H1 (cell line): ENCODE results near the gene CXCL11. TPM values are rescaled to one million over a fixed set of nuclear protein-coding genes. Genes with fewer than 3 reads are reported as not detected.

Source experiments
- CTCF ChIA-PET: fragments of 300-600 bp; sonication (Branson Sonifier 250); formaldehyde crosslinking; loops from one replicate; lab custom pipeline; 2021; ENCODE audit not compliant: partially characterized antibody; lab: Charles Lee
- POLR2A ChIA-PET: fragments of 300-600 bp; sonication (Branson Sonifier 250); formaldehyde crosslinking; loops from one replicate; lab custom pipeline; 2021; ENCODE audit warnings: inconsistent platforms; ENCODE audit not compliant: partially characterized antibody; lab: Charles Lee
- DNase-seq, 2 experiments: peaks; one replicate each; pipeline versions ENCODE4 v3.0.0 to v3.0.0-alpha.2; 2010 to 2022; ENCODE audit warnings: low spot score in 2 of 2, low read depth in 1 of 2, mixed read lengths in 1 of 2
- FAIRE-seq: peaks from 2 replicates; lab custom pipeline; 2011; peaks lifted over from hg19 to GRCh38; lab: Jason Lieb, UNC
- H2AFZ ChIP-seq: 2 replicates; pipeline ENCODE4 v1.8.1; 2012; ENCODE audit warnings: low read length, inconsistent platforms
- H2AK5ac ChIP-seq: 2 replicates; pipeline ENCODE4 v1.6.1; 2013; ENCODE audit warnings: low read depth, low read length
- H2BK120ac ChIP-seq: replicated peaks from 2 replicates; pipeline ENCODE3; 2013; ENCODE audit warnings: low read depth, low read length, inconsistent platforms
- H2BK12ac ChIP-seq: 2 replicates; pipeline ENCODE4 v1.6.1; 2013; ENCODE audit warnings: low read depth, low read length
- H2BK15ac ChIP-seq: 2 replicates; pipeline ENCODE4 v1.6.1; 2013; ENCODE audit warnings: low read length
- H2BK20ac ChIP-seq: 2 replicates; pipeline ENCODE4 v1.6.1; 2013; ENCODE audit warnings: low read length
- H2BK5ac ChIP-seq: 2 replicates; pipeline ENCODE4 v1.6.1; 2013; ENCODE audit warnings: low read depth, low read length
- H3K14ac ChIP-seq: 2 replicates; pipeline ENCODE4 v1.6.1; 2013; ENCODE audit warnings: inconsistent platforms; ENCODE audit not compliant: insufficient read length
- H3K18ac ChIP-seq: 2 replicates; pipeline ENCODE4 v1.6.1; 2013; ENCODE audit warnings: low read length; ENCODE audit errors: extremely low read depth
- H3K23ac ChIP-seq: 2 replicates; pipeline ENCODE4 v1.6.1; 2013; ENCODE audit warnings: inconsistent platforms; ENCODE audit not compliant: insufficient read length
- H3K23me2 ChIP-seq: 2 replicates; pipeline ENCODE4 v1.6.1; 2013; ENCODE audit warnings: low read depth, low read length
- H3K27ac ChIP-seq: 2 replicates; pipeline ENCODE4 v1.6.1; 2011; ENCODE audit warnings: low read depth, low read length, inconsistent platforms
- H3K27me3 ChIP-seq, 4 experiments: replicated peaks in 1 of 4; 1 replicate in 1 of 4; 2 replicates in 3 of 4; pipeline versions ENCODE4 v1.6.1 to v1.8.1; 2011 to 2013; ENCODE audit warnings: low read length in 3 of 4, mild to moderate bottlenecking in 3 of 4, inconsistent platforms in 2 of 4, mixed read lengths in 2 of 4, moderate library complexity in 1 of 4; ENCODE audit not compliant: control insufficient read depth in 3 of 4, insufficient read depth in 3 of 4; ENCODE audit errors: extremely low read depth in 1 of 4
- H3K36me3 ChIP-seq, 4 experiments: 2 replicates each; pipeline versions ENCODE4 v1.6.1 to v1.8.1; 2011 to 2013; ENCODE audit warnings: mild to moderate bottlenecking in 4 of 4, low read length in 3 of 4, moderate library complexity in 2 of 4, control low read depth in 1 of 4, inconsistent platforms in 1 of 4; ENCODE audit not compliant: insufficient read depth in 4 of 4, control insufficient read depth in 2 of 4
- H3K4ac ChIP-seq: replicated peaks from 2 replicates; pipeline ENCODE3; 2013; ENCODE audit warnings: low read length, low read depth, mixed read lengths, inconsistent platforms; ENCODE audit not compliant: insufficient read length
- H3K4me1 ChIP-seq, 4 experiments: replicated peaks in 1 of 4; 1 replicate in 1 of 4; 2 replicates in 3 of 4; pipeline versions ENCODE4 v1.6.1 to v1.8.1; 2011 to 2013; ENCODE audit warnings: low read length in 3 of 4, inconsistent platforms in 2 of 4, mixed read lengths in 1 of 4; ENCODE audit not compliant: insufficient read depth in 4 of 4, control insufficient read depth in 3 of 4
- H3K4me2 ChIP-seq, 2 experiments: 2 replicates each; pipeline versions ENCODE4 v1.6.1 to v1.8.1; 2011 to 2013; ENCODE audit warnings: low read depth in 2 of 2, low read length in 2 of 2, control low read depth in 1 of 2, inconsistent platforms in 1 of 2, mild to moderate bottlenecking in 1 of 2; ENCODE audit not compliant: insufficient read depth in 1 of 2
- H3K4me3 ChIP-seq, 4 experiments: fragments of 200-600, 300-600 bp in 1 of 4; sonication (generic), shearing (Covaris generic), sonication (Bioruptor Twin) in 1 of 4; 2 replicates each; pipeline versions ENCODE4 v1.5.1 to v1.8.1; 2011 to 2016; ENCODE audit warnings: low read length in 4 of 4, low read depth in 3 of 4, control low read depth in 2 of 4, inconsistent platforms in 2 of 4, mild to moderate bottlenecking in 2 of 4, mixed read lengths in 1 of 4, moderate library complexity in 1 of 4; ENCODE audit not compliant: insufficient read depth in 2 of 4; ENCODE audit errors: extremely low read depth in 1 of 4
- H3K56ac ChIP-seq: replicated peaks from 2 replicates; pipeline ENCODE3; 2013; ENCODE audit warnings: low read depth, mild to moderate bottlenecking, mixed read lengths, low read length, inconsistent platforms; ENCODE audit not compliant: insufficient read length
- H3K79me1 ChIP-seq: 2 replicates; pipeline ENCODE4 v1.6.1; 2013; ENCODE audit warnings: low read depth, low read length, control low read depth
- H3K79me2 ChIP-seq, 2 experiments: 2 replicates each; pipeline versions ENCODE4 v1.6.1 to v1.8.1; 2012 to 2013; ENCODE audit warnings: low read length in 2 of 2, mild to moderate bottlenecking in 2 of 2, inconsistent platforms in 1 of 2; ENCODE audit not compliant: insufficient read depth in 2 of 2, control insufficient read depth in 1 of 2
- H3K9ac ChIP-seq, 4 experiments: replicated peaks in 1 of 4; 1 replicate in 1 of 4; 2 replicates in 3 of 4; pipeline versions ENCODE4 v1.6.1 to v1.8.1; 2011 to 2013; ENCODE audit warnings: low read depth in 3 of 4, low read length in 3 of 4, control low read depth in 2 of 4, mild to moderate bottlenecking in 2 of 4, moderate library complexity in 2 of 4, inconsistent platforms in 1 of 4; ENCODE audit errors: extremely low read depth in 1 of 4
- H3K9me3 ChIP-seq, 2 experiments: 2 replicates each; pipeline versions ENCODE4 v1.6.1 to v1.8.1; 2012 to 2013; ENCODE audit warnings: mild to moderate bottlenecking in 2 of 2, moderate library complexity in 2 of 2, control low read depth in 1 of 2, inconsistent platforms in 1 of 2, low read depth in 1 of 2, low read length in 1 of 2, mixed read lengths in 1 of 2; ENCODE audit not compliant: insufficient read depth in 2 of 2
- H4K20me1 ChIP-seq, 2 experiments: replicated peaks in 1 of 2; 2 replicates each; pipeline versions ENCODE3 to v1.8.1; 2011 to 2013; ENCODE audit warnings: inconsistent platforms in 2 of 2, low read length in 2 of 2, mild to moderate bottlenecking in 1 of 2; ENCODE audit not compliant: insufficient read depth in 2 of 2, control insufficient read depth in 1 of 2
- H4K5ac ChIP-seq: 2 replicates; pipeline ENCODE4 v1.6.1; 2013; ENCODE audit warnings: low read length, low read depth, mixed read lengths, inconsistent platforms; ENCODE audit not compliant: insufficient read length
- H4K8ac ChIP-seq: 2 replicates; pipeline ENCODE4 v1.8.0; 2013; ENCODE audit warnings: mild to moderate bottlenecking, moderate library complexity, low read length, inconsistent platforms; ENCODE audit not compliant: insufficient read depth; ENCODE audit errors: extremely low read depth
- H4K91ac ChIP-seq: replicated peaks from 2 replicates; pipeline ENCODE3; 2013; ENCODE audit warnings: low read length, mixed read lengths, inconsistent platforms; ENCODE audit not compliant: insufficient read length
- ATF2 ChIP-seq: IDR thresholded peaks from 2 replicates; pipeline ENCODE4 v1.6.1; 2012; ENCODE audit warnings: low read length, inconsistent platforms
- CHD1 ChIP-seq: IDR thresholded peaks from 2 replicates; pipeline ENCODE4 v1.6.1; 2012; ENCODE audit warnings: low read depth, low read length, improper control_type of control experiment
- EGR1 ChIP-seq: IDR thresholded peaks from 2 replicates; pipeline ENCODE4 v1.6.1; 2011; ENCODE audit warnings: low read depth, low read length, borderline replicate concordance
- HDAC2 ChIP-seq, 2 experiments: fragments of 300-600 bp in 1 of 2; sonication (generic) in 1 of 2; IDR thresholded peaks; 2 replicates each; pipeline ENCODE4 v1.6.1; 2011 to 2012; ENCODE audit warnings: low read depth in 2 of 2, low read length in 2 of 2, mild to moderate bottlenecking in 2 of 2, moderate library complexity in 2 of 2, borderline replicate concordance in 1 of 2, inconsistent platforms in 1 of 2
- JUND ChIP-seq: IDR thresholded peaks from 2 replicates; pipeline ENCODE4 v1.6.1; 2011; ENCODE audit warnings: mild to moderate bottlenecking, improper control_type of control experiment, low read length
- NANOG ChIP-seq: IDR thresholded peaks from 2 replicates; pipeline ENCODE4 v1.6.1; 2011; ENCODE audit warnings: low read length, low read depth, mild to moderate bottlenecking, inconsistent platforms; ENCODE audit not compliant: insufficient read depth, poor library complexity, severe bottlenecking
- SAP30 ChIP-seq: fragments of 300-600 bp; sonication (generic); IDR thresholded peaks from 2 replicates; pipeline ENCODE4 v1.7.1; 2012; ENCODE audit warnings: low read length, moderate library complexity, mild to moderate bottlenecking, inconsistent platforms; ENCODE audit not compliant: insufficient read depth, insufficient replicate concordance
- SIN3A ChIP-seq, 2 experiments: IDR thresholded peaks in 1 of 2; conservative IDR thresholded peaks in 1 of 2; 2 replicates each; pipeline ENCODE4 v1.6.1; 2011 to 2012; ENCODE audit warnings: low read length in 2 of 2, improper control_type of control experiment in 1 of 2, low read depth in 1 of 2, mild to moderate bottlenecking in 1 of 2
- SP2 ChIP-seq: IDR thresholded peaks from 2 replicates; pipeline ENCODE4 v1.6.1; 2012; ENCODE audit warnings: mild to moderate bottlenecking, low read length, inconsistent platforms
- SUZ12 ChIP-seq: fragments of 200-600 bp; sonication (generic); IDR thresholded peaks from 2 replicates; pipeline ENCODE4 v1.6.1; 2012; ENCODE audit warnings: mild to moderate bottlenecking, inconsistent platforms, low read length, moderate library complexity, mixed read lengths
- WGBS, 2 experiments: shearing (Covaris generic) in 1 of 2; methylation state at CpG; one replicate each; pipeline versions ENCODE4 v1.1.6 to v1.1.7; 2013 to 2015; ENCODE audit warnings: low lambda C conversion rate in 2 of 2, mixed read lengths in 2 of 2, inconsistent platforms in 1 of 2, low coverage in 1 of 2, missing lambda C conversion rate in 1 of 2; ENCODE audit not compliant: insufficient replicate concordance in 2 of 2, insufficient coverage in 1 of 2, insufficient read length in 1 of 2; ENCODE audit errors: extremely low coverage in 1 of 2, missing lambda C conversion rate in 1 of 2; 5-methylcytosine and 5-hydroxymethylcytosine counted together
- polyA plus RNA-seq, 7 experiments: library from polyadenylated mRNA; depleted of rRNA in 3 of 7; stranded (reverse) in 5 of 7; unstranded in 2 of 7; fragments of >200 nt in 5 of 7; fragments of 200-250 nt in 2 of 7; gene quantifications; 1 replicate in 5 of 7; 2 replicates in 1 of 7; 4 replicates in 1 of 7; pipeline versions ENCODE4 v1.2.1 to v1.2.3, GENCODE V29; 2011 to 2013; ENCODE audit warnings: missing spikeins in 2 of 7, mixed read lengths in 2 of 7
- total RNA-seq: library from RNA; stranded (reverse); fragmentation: NEBNext Ultra II Directional; extraction: Animal tissue kit (Norgen Biotek cat#: 25700); gene quantifications from 2 replicates; pipeline ENCODE4 v1.2.1, GENCODE V29; 2021

The CXCL11 gene
- total and polyA plus RNA-seq, 2 of the 8 experiments (the other 6 are each of a cell fraction or from before 2014, with no cell fraction given): 0.18 TPM; not detected in 1

GRCh38 chr4:76022677-76023076 lies 13.2 kb downstream of the CXCL11 start:
- Histone ChIP-seq H3K27me3 (no peaks in the 10 kb centered on the region), H3K14ac (no peak overlapping the region), H2BK12ac (no peak overlapping the region), H3K79me2 (no peaks in the 10 kb centered on the region), H3K9ac (no peak overlapping the region), H3K56ac (no peak overlapping the region), H2AFZ (no peak overlapping the region), H2BK120ac (no peak overlapping the region), H3K4me3 (no peak overlapping the region), H3K27ac (no peak overlapping the region), H3K4me1 (no peaks in the 10 kb centered on the region), H2AK5ac (no peak overlapping the region), H3K23ac (no peak overlapping the region), H3K23me2 (no peaks in the 10 kb centered on the region), H3K18ac (no peak overlapping the region), H2BK15ac (no peak overlapping the region), H4K5ac (no peak overlapping the region), H4K91ac (no peak overlapping the region), H4K20me1 (no peaks in the 10 kb centered on the region), H3K79me1 (no peaks in the 10 kb centered on the region), H2BK5ac (no peak overlapping the region), H3K4ac (no peak overlapping the region), H2BK20ac (no peak overlapping the region), H3K4me2 (no peak overlapping the region), H3K36me3 (no peaks in the 10 kb centered on the region), H4K8ac (no peak overlapping the region), H3K9me3 (no peaks in the 10 kb centered on the region)
- CTCF ChIA-PET: no interaction called here
- DNase-seq: no peak
- POLR2A ChIA-PET: no interaction called here
- WGBS, 2 experiments: 90% methylated on average over 2 of the region's 2 CpGs; no CpG with 5 or more reads in 1 of the 2 experiments
- no peak for FAIRE-seq
- no peak for TF ChIP-seq SIN3A (conservative IDR thresholded peaks at IDR 0.05 in 1 of 2, IDR thresholded peaks at IDR 0.05 in 1 of 2; ENCODE audit: low read depth in 1 of 2, low read length in 2 of 2)
- TF ChIP-seq JUND: no peak
- TF ChIP-seq CHD1: no peak
- no peak for TF ChIP-seq NANOG
- TF ChIP-seq SUZ12: no peak
- TF ChIP-seq ATF2: no peak
- TF ChIP-seq SP2: no peak
- TF ChIP-seq SAP30: no peak
- no peak for TF ChIP-seq EGR1
- TF ChIP-seq HDAC2 (IDR thresholded peaks at IDR 0.05; ENCODE audit: borderline replicate concordance in 1 of 2, low read depth in 2 of 2, low read length in 2 of 2): no peak
